ENCODE data around the gene OLR1. TPM values are rescaled to one million over a fixed set of nuclear protein-coding genes. Genes with fewer than 3 reads are reported as not detected.

The OLR1 gene
- polyA plus RNA-seq, 1 donor from 2014 or later, result not detected

Other genes starting within 250 kb of the OLR1 start
- not detected in 2 replicates for gene CLEC2A, start 239.8 kb downstream of the OLR1 start, polyA plus RNA-seq
- gene CLEC12A, start 200.7 kb downstream of the OLR1 start, polyA plus RNA-seq, result not detected in 2 replicates
- gene CLEC1B, start 173.0 kb downstream of the OLR1 start, polyA plus RNA-seq, result not detected in 2 replicates
- gene CLEC12B, start 161.5 kb downstream of the OLR1 start, polyA plus RNA-seq, result not detected in 2 replicates
- gene CLEC9A, start 141.4 kb downstream of the OLR1 start, polyA plus RNA-seq, result not detected in 2 replicates
- gene CLEC1A, start 73.1 kb downstream of the OLR1 start, polyA plus RNA-seq, result not detected in 2 replicates
- not detected in 2 replicates for gene CLEC7A, start 41.9 kb downstream of the OLR1 start, polyA plus RNA-seq
- not detected in 2 replicates for gene TMEM52B, start 6.9 kb upstream of the OLR1 start, polyA plus RNA-seq
- gene GABARAPL1, start 40.7 kb upstream of the OLR1 start, polyA plus RNA-seq, result 213 and 253 TPM in 2 replicates
- gene KLRD1, start 135.7 kb upstream of the OLR1 start, polyA plus RNA-seq, result 0.28 and 0.52 TPM in 2 replicates
- 14.9 and 20.9 TPM in 2 replicates for gene KLRK1, start 217.9 kb upstream of the OLR1 start, polyA plus RNA-seq
- 6.5 and 8.2 TPM in 2 replicates for gene KLRC4, start 237.6 kb upstream of the OLR1 start, polyA plus RNA-seq
- 3.4 and 3.7 TPM in 2 replicates for gene KLRC3, start 248.5 kb upstream of the OLR1 start, polyA plus RNA-seq